Thymus (tissue), 11 donors: ENCODE measurements around the gene MLXIPL. TPM values are rescaled to one million over a fixed set of nuclear protein-coding genes. Genes with fewer than 3 reads are reported as not detected.
"Not testable (repeated sequence)": the region's sequence is repeated elsewhere in the genome, so short reads cannot be mapped to it uniquely, and the experiment has no call there.

Experiments used
- DNase-seq, 9 donors: peaks; one replicate each; pipeline ENCODE4 v3.0.0-alpha.2; 2013; ENCODE audit warnings: low spot score in 9 of 9, low read depth in 6 of 9, missing footprints in 1 of 9
- H3K27ac ChIP-seq, 2 donors: one replicate each; pipeline ENCODE4 v1.5.1; 2013; ENCODE audit warnings: control low read depth in 1 of 2, low read depth in 1 of 2, low read length in 1 of 2, mild to moderate bottlenecking in 1 of 2, moderate library complexity in 1 of 2
- H3K27me3 ChIP-seq, 2 donors: one replicate each; pipeline ENCODE4 v1.5.1; 2013; ENCODE audit warnings: low read length in 1 of 2; ENCODE audit not compliant: control insufficient read depth in 2 of 2, insufficient read depth in 1 of 2
- H3K36me3 ChIP-seq, 2 donors: one replicate each; pipeline ENCODE4 v1.5.1; 2013; ENCODE audit warnings: low read length in 1 of 2, mild to moderate bottlenecking in 1 of 2, moderate library complexity in 1 of 2; ENCODE audit not compliant: control insufficient read depth in 2 of 2, insufficient read depth in 2 of 2
- H3K4me1 ChIP-seq, 2 donors: one replicate each; pipeline ENCODE4 v1.5.1; 2013; ENCODE audit warnings: low read length in 2 of 2; ENCODE audit not compliant: control insufficient read depth in 2 of 2, insufficient read depth in 2 of 2
- H3K4me3 ChIP-seq, 2 donors: one replicate each; pipeline ENCODE4 v1.5.1; 2013; ENCODE audit warnings: low read length in 2 of 2, control low read depth in 1 of 2, mild to moderate bottlenecking in 1 of 2
- H3K9me3 ChIP-seq, 2 donors: one replicate each; pipeline ENCODE4 v1.5.1; 2013; ENCODE audit warnings: low read length in 1 of 2, mild to moderate bottlenecking in 1 of 2; ENCODE audit not compliant: control insufficient read depth in 2 of 2, insufficient read depth in 1 of 2
- WGBS: extraction: QIAGEN DNeasy Blood & Tissue Kit; methylation state at CpG from one replicate; pipeline ENCODE4 v1.1.7; 2013; 5-methylcytosine and 5-hydroxymethylcytosine counted together
- polyA plus RNA-seq: library from polyadenylated mRNA; stranded (reverse); fragments of 200-250 nt; gene quantifications from one replicate; pipeline ENCODE4 v1.2.3, GENCODE V29; 2013
- total RNA-seq: library from RNA; stranded (reverse); fragments of 120-200 nt; gene quantifications from one replicate; pipeline ENCODE4 v1.2.4, GENCODE V29; 2013
- donor health status: healthy.

MLXIPL gene
- total and polyA plus RNA-seq, 2 donors: 0.05 to 25.3 TPM

GRCh38 chr7:73573791-73574190 lies 50.5 kb downstream of the MLXIPL start:
- WGBS: 99% methylated on average over 11 of the region's 11 CpGs
- peaks cover 52 to 53% of the 10 kb centered on the region in 2 donors for H3K36me3 ChIP-seq
- DNase-seq: no peak
- no peak overlapping the region for H3K4me3 ChIP-seq
- H3K4me1 ChIP-seq: peaks cover 6 to 12% of the 10 kb centered on the region in 2 donors
- no peaks in the 10 kb centered on the region for H3K9me3 ChIP-seq
- no peaks in the 10 kb centered on the region for H3K27me3 ChIP-seq
- no peak overlapping the region for H3K27ac ChIP-seq

GRCh38 chr7:73573276-73573675 lies 51.0 kb downstream of the MLXIPL start:
- Histone ChIP-seq H3K9me3 (no peaks in the 10 kb centered on the region), H3K4me3 (no peak overlapping the region), H3K27ac (no peak overlapping the region), H3K36me3 (peaks cover 52 to 53% of the 10 kb centered on the region in 2 donors), H3K4me1 (peaks cover 8 to 14% of the 10 kb centered on the region in 2 donors), H3K27me3 (no peaks in the 10 kb centered on the region)
- 98% methylated on average over 9 of the region's 9 CpGs for WGBS
- DNase-seq: no peak

GRCh38 chr7:73572767-73573186 lies 51.5 kb downstream of the MLXIPL start:
- Histone ChIP-seq H3K9me3 (no peaks in the 10 kb centered on the region), H3K4me1 (peaks cover 13 to 19% of the 10 kb centered on the region in 2 donors), H3K27me3 (no peaks in the 10 kb centered on the region), H3K36me3 (peaks cover 52 to 53% of the 10 kb centered on the region in 2 donors), H3K4me3 (no peak overlapping the region), H3K27ac (no peak overlapping the region)
- no peak for DNase-seq
- WGBS: 96% methylated on average over 6 of the region's 6 CpGs

GRCh38 chr7:73570977-73571376 lies 53.3 kb downstream of the MLXIPL start:
- H3K9me3 ChIP-seq: no peaks in the 10 kb centered on the region
- peaks cover 52 to 53% of the 10 kb centered on the region in 2 donors for H3K36me3 ChIP-seq
- H3K4me1 ChIP-seq: peaks cover 10 to 11% of the 10 kb centered on the region in 2 donors
- H3K27me3 ChIP-seq: no peaks in the 10 kb centered on the region
- H3K27ac ChIP-seq: no peak overlapping the region
- H3K4me3 ChIP-seq: no peak overlapping the region
- DNase-seq: no peak
- 98% methylated on average over 10 of the region's 10 CpGs for WGBS

- 98% methylated on average over 22 of the region's 22 CpGs for WGBS
- no peak overlapping the region for H3K27ac ChIP-seq
- DNase-seq: no peak
Observed at GRCh38 chr7:73570521-73570920, 53.8 kb downstream of the MLXIPL start.

GRCh38 chr7:73569042-73569608 lies 55.2 kb downstream of the MLXIPL start:
- Histone ChIP-seq H3K9me3 (no peaks in the 10 kb centered on the region), H3K27me3 (no peaks in the 10 kb centered on the region), H3K27ac (no peak overlapping the region), H3K4me1 (peaks cover 11 to 15% of the 10 kb centered on the region in 2 donors), H3K4me3 (no peak overlapping the region), H3K36me3 (peaks cover 44 to 45% of the 10 kb centered on the region in 2 donors)
- no peak for DNase-seq
- 98% methylated on average over 5 of the region's 5 CpGs for WGBS

More at GRCh38 chr7:73570521-73570920, 53.8 kb downstream of the MLXIPL start:
- Histone ChIP-seq H3K4me1 (peaks cover 10 to 11% of the 10 kb centered on the region in 2 donors), H3K9me3 (no peaks in the 10 kb centered on the region), H3K27me3 (no peaks in the 10 kb centered on the region), H3K36me3 (peaks cover 52 to 53% of the 10 kb centered on the region in 2 donors), H3K4me3 (no peak overlapping the region)

GRCh38 chr7:73567846-73568685 lies 56.3 kb downstream of the MLXIPL start:
- H3K9me3 ChIP-seq: no peaks in the 10 kb centered on the region
- peaks cover 11 to 15% of the 10 kb centered on the region in 2 donors for H3K4me1 ChIP-seq
- 60% methylated on average over 12 of the region's 12 CpGs for WGBS
- H3K4me3 ChIP-seq: no peak overlapping the region
- peaks cover 33 to 34% of the 10 kb centered on the region in 2 donors for H3K36me3 ChIP-seq
- peak in 2 of 9 donors; percentile 33 to 57 for DNase-seq
- no peaks in the 10 kb centered on the region for H3K27me3 ChIP-seq
- peak overlapping the region; percentile 70 to 85 for H3K27ac ChIP-seq

- Histone ChIP-seq H3K27me3 (no peaks in the 10 kb centered on the region), H3K9me3 (no peaks in the 10 kb centered on the region), H3K27ac (no peak overlapping the region), H3K4me1 (peaks cover 11 to 15% of the 10 kb centered on the region in 2 donors), H3K36me3 (peaks cover 24 to 25% of the 10 kb centered on the region in 2 donors), H3K4me3 (no peak overlapping the region)
- DNase-seq: no peak
- 97% methylated on average over 4 of the region's 4 CpGs for WGBS
Observed at GRCh38 chr7:73567140-73567539, 57.2 kb downstream of the MLXIPL start.

GRCh38 chr7:73566431-73566830 lies 57.9 kb downstream of the MLXIPL start:
- Histone ChIP-seq H3K4me1 (peaks cover 11 to 15% of the 10 kb centered on the region in 2 donors), H3K36me3 (peaks cover 17 to 19% of the 10 kb centered on the region in 2 donors)
- not testable (repeated sequence) for H3K4me3 ChIP-seq, H3K9me3 ChIP-seq, DNase-seq, H3K27ac ChIP-seq, H3K27me3 ChIP-seq
